ENCODE data around the gene TVP23C. TPM values are rescaled to one million over a fixed set of nuclear protein-coding genes. Genes with fewer than 3 reads are reported as not detected.
A peak's percentile ranks its signal among the peaks of the same experiment; 100 is the strongest.
"Not testable (repeated sequence)": the region's sequence is repeated elsewhere in the genome, so short reads cannot be mapped to it uniquely, and the experiment has no call there.

Gene TVP23C
- total and polyA plus RNA-seq, 2 donors: 2.7 to 70.6 TPM

- Histone ChIP-seq H3K4me3 (ENCODE audit: low read depth, low read length) (no peak overlapping the region), H3K27ac (ENCODE audit: low read depth) (peak overlapping the region; percentile 27), H3K4me1 (ENCODE audit: insufficient read depth) (no peaks in the 10 kb centered on the region), H3K36me3 (ENCODE audit: insufficient read depth) (no peaks in the 10 kb centered on the region)
- DNase-seq (ENCODE audit: extremely low spot score): no peak
- WGBS: 37% methylated on average over 6 of the region's 6 CpGs
These were observed 50.1 kb downstream of the TVP23C start for GRCh38 chr17:15513058-15513791.

GRCh38 chr17:15512071-15512709, 51.1 kb downstream of the TVP23C start:
- Histone ChIP-seq H3K27ac (ENCODE audit: low read depth) (no peak overlapping the region), H3K4me3 (ENCODE audit: low read depth, low read length) (no peak overlapping the region), H3K4me1 (ENCODE audit: insufficient read depth) (no peaks in the 10 kb centered on the region), H3K36me3 (ENCODE audit: insufficient read depth) (no peaks in the 10 kb centered on the region)
- DNase-seq (ENCODE audit: extremely low spot score): no peak
- 90% methylated on average over 4 of the region's 4 CpGs for WGBS

- H3K4me1 ChIP-seq (ENCODE audit: insufficient read depth): no peaks in the 10 kb centered on the region
- DNase-seq (ENCODE audit: extremely low spot score): no peak
- no peak overlapping the region for H3K4me3 ChIP-seq (ENCODE audit: low read depth, low read length)
- 83% methylated on average over 2 of the region's 2 CpGs for WGBS
- no peak overlapping the region for H3K27ac ChIP-seq (ENCODE audit: low read depth)
- H3K36me3 ChIP-seq (ENCODE audit: insufficient read depth): no peaks in the 10 kb centered on the region
These were observed 52.1 kb downstream of the TVP23C start for GRCh38 chr17:15511142-15511541.

DNA sequence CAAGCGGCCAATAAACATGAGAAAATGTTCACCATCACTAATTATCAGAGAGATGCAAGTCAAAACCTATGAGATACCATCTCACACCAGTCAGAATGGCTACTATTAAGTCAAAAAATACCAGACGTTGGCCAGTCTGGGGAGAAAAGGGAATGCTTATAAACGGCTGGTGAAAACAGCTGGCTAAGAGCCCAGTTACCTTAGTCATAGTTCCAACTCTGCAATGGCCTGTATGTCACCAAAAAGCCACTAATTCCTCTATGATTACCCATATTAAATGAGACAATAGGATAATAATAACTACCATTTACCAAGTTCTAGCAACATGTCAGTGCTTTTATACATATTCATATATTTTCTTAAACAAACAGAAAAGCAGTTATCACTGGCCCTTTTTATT, 52.9 kb downstream of the TVP23C start:
- Histone ChIP-seq H3K4me1 (ENCODE audit: insufficient read depth) (no peaks in the 10 kb centered on the region), H3K4me3 (ENCODE audit: low read depth, low read length) (no peak overlapping the region), H3K36me3 (ENCODE audit: insufficient read depth) (no peaks in the 10 kb centered on the region), H3K27ac (ENCODE audit: low read depth) (no peak overlapping the region)
- WGBS: 42% methylated on average over 3 of the region's 3 CpGs
- DNase-seq (ENCODE audit: extremely low spot score): no peak

DNA sequence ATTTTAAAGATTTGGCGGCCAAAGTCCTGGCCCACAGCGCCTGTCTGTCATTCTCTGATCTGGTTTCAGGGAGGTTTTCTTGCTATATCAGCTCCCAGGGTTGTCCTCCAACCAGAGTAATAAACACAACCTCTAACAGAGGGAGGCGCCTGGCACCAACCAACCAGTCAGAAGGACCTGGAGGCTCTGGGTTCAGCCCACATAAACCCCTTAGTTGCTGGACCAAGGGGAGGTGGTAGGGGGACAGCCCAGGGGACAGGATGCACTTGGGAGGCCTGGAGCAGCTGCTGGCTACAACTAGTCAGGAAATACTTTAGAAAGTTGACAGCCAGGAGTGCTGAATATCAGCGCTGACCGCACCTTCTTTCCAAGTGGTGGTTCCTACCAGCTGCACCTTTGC, 54.2 kb downstream of the TVP23C start:
- WGBS: 92% methylated on average over 5 of the region's 5 CpGs

DNA sequence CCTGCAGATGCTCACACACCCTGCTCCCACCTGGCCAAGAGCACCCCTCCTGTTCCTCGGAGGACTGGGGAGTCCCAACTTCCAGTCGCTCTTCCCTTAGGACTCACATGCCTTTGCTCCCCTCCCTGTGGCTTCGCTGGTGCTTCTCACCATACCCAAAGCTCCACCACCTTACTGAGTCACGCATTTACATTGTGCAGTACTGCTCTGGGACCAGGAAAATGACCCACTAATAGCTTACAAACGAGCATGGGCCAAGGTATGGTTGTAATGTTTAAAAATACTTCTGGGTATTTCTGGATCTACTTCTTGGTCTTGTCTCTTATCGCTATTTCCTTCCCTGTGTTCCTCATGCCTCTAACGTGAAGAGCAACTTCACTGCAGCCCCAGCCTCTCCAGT, 54.8 kb downstream of the TVP23C start:
- Histone ChIP-seq H3K27ac (ENCODE audit: low read depth) (no peak overlapping the region), H3K4me1 (ENCODE audit: insufficient read depth) (no peaks in the 10 kb centered on the region), H3K4me3 (ENCODE audit: low read depth, low read length) (no peak overlapping the region), H3K36me3 (ENCODE audit: insufficient read depth) (no peaks in the 10 kb centered on the region)
- no peak for DNase-seq (ENCODE audit: extremely low spot score)
- 72% methylated on average over 7 of the region's 7 CpGs for WGBS

More for the DNA sequence above, 54.2 kb downstream of the TVP23C start:
- no peak overlapping the region for H3K4me3 ChIP-seq (ENCODE audit: low read depth, low read length)
- H3K27ac ChIP-seq (ENCODE audit: low read depth): no peak overlapping the region
- no peak for DNase-seq (ENCODE audit: extremely low spot score)
- H3K4me1 ChIP-seq (ENCODE audit: insufficient read depth): no peaks in the 10 kb centered on the region
- no peaks in the 10 kb centered on the region for H3K36me3 ChIP-seq (ENCODE audit: insufficient read depth)

- H3K27ac ChIP-seq (ENCODE audit: low read depth): no peak overlapping the region
- no peaks in the 10 kb centered on the region for H3K4me1 ChIP-seq (ENCODE audit: insufficient read depth)
- no peak overlapping the region for H3K4me3 ChIP-seq (ENCODE audit: low read depth, low read length)
- no peaks in the 10 kb centered on the region for H3K36me3 ChIP-seq (ENCODE audit: insufficient read depth)
- DNase-seq (ENCODE audit: extremely low spot score): no peak
- WGBS: 96% methylated on average over 3 of the region's 3 CpGs
These were observed 55.4 kb downstream of the TVP23C start for GRCh38 chr17:15507896-15508295.

DNA sequence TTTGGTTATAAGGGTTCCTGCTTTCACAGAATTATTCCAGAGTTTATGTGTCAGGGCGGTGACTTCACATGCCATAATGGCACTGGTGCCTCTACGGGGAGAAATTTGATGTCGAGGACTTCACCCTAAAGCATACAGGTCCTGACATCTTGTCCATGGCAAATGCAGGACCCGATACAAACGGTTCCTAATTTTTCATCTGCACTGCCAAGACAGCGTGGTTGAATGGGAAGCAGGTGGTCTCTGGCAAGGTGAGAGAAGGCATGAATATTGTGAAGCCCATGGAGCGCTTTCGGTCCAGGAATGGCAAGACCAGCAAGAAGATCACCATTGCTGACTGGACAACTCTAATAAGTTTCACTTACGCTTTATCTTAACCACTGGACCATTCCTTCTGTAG, 56.3 kb downstream of the TVP23C start:
- Histone ChIP-seq H3K36me3 (ENCODE audit: insufficient read depth) (no peaks in the 10 kb centered on the region), H3K4me1 (ENCODE audit: insufficient read depth) (no peaks in the 10 kb centered on the region), H3K4me3 (ENCODE audit: low read depth, low read length) (no peak overlapping the region), H3K27ac (ENCODE audit: low read depth) (no peak overlapping the region)
- DNase-seq (ENCODE audit: extremely low spot score): no peak
- WGBS: 97% methylated on average over 9 of the region's 9 CpGs

- not testable (repeated sequence) for H3K4me1 ChIP-seq (ENCODE audit: insufficient read depth); H3K27ac ChIP-seq (ENCODE audit: low read depth); DNase-seq (ENCODE audit: extremely low spot score); H3K4me3 ChIP-seq (ENCODE audit: low read depth, low read length); H3K36me3 ChIP-seq (ENCODE audit: insufficient read depth)
- 96% methylated on average over 32 of the region's 32 CpGs for WGBS
These were observed 57.6 kb downstream of the TVP23C start for GRCh38 chr17:15505708-15506107.

DNA sequence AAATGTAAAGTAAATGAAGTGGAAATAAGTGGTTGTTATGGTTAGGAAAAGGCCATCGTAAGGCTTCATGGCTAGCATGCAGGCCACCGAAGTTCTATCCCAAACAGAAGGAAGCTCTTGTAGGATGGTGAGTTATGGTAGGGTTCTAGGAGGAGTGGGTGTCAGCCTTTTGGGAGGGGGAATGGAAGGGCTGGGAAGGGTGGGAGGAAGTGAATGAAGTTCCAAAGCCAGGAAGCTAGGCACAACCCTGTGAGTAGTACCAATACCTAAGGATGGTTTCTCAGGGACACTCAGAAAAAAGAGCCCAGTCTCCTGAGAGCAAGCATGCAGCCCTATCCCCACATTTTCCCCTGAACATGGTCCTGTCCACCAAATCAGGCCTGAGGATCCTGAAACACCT, 59.6 kb downstream of the TVP23C start:
- Histone ChIP-seq H3K36me3 (ENCODE audit: insufficient read depth) (no peaks in the 10 kb centered on the region), H3K4me1 (ENCODE audit: insufficient read depth) (no peaks in the 10 kb centered on the region), H3K27ac (ENCODE audit: low read depth) (no peak overlapping the region), H3K4me3 (ENCODE audit: low read depth, low read length) (no peak overlapping the region)
- 87% methylated on average over 2 of the region's 2 CpGs for WGBS
- no peak for DNase-seq (ENCODE audit: extremely low spot score)

DNA sequence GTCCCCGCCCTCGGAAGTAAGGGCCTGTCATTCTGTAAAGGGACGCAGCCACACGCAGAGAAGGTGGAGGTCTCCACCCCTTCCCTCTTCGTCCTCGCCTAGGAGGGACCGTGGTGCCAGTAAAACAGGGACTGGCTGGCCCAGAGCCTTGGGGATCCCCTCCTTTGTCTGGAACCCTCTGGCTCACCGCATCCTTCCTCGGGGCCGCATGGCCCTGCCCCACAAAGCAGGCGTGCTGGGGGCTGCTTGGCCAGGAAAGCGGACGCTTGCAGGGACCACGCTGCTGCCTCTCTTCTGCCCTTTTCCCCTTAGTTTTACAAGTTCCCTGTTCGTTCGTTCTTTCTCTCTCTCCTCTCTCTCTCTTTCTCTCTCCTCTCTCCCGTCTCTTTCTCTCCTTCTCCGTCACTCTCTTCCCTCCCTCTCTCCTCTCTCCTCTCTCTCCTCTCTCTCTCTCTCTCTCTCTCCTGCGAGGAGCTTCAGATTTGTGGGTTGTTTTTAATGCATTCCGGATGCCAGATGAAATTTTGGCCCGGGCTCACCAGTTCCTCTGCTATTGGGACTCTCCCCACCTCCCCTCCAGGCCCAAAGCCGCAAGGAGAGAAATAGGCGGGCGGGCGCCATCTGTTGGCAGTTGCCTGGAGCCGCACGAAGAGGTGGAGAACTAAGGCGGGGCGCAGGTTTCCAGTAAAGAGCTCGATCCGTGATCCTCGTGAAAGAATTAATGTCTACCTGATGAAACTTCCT, 60.7 kb downstream of the TVP23C start:
- peak overlapping the region; percentile 79 for H3K27ac ChIP-seq (ENCODE audit: low read depth)
- WGBS: 14% methylated on average over 32 of the region's 32 CpGs
- no peaks in the 10 kb centered on the region for H3K4me1 ChIP-seq (ENCODE audit: insufficient read depth)
- H3K4me3 ChIP-seq (ENCODE audit: low read depth, low read length): peak overlapping the region; percentile 0
- peak; percentile 86 for DNase-seq (ENCODE audit: extremely low spot score)
- no peaks in the 10 kb centered on the region for H3K36me3 ChIP-seq (ENCODE audit: insufficient read depth)

- Histone ChIP-seq H3K36me3 (ENCODE audit: insufficient read depth) (no peaks in the 10 kb centered on the region), H3K4me1 (ENCODE audit: insufficient read depth) (no peaks in the 10 kb centered on the region), H3K27ac (ENCODE audit: low read depth) (peak overlapping the region; percentile 12), H3K4me3 (ENCODE audit: low read depth, low read length) (no peak overlapping the region)
- WGBS: 77% methylated on average over 7 of the region's 7 CpGs
- DNase-seq (ENCODE audit: extremely low spot score): no peak
These were observed 61.5 kb downstream of the TVP23C start for GRCh38 chr17:15501793-15502192.

DNA sequence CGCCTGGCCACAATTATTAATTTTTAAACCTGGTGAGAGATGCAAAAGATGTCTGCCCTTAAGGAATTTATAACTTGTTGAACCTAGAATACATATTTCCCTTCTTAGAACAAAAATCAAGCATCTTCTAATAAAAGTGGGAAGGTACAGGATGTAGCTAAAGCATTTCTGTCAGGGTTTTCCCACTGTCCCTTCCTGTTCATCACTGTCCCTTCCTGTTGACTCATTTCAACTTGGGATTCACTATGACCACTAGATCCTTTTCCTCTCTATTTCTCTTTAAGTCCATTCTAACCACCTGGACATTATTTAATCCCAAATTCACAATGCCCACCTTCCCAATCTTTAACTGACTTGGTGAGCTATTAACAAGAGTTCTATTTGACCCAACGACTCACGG, 62.0 kb downstream of the TVP23C start:
- DNase-seq (ENCODE audit: extremely low spot score): no peak
- Histone ChIP-seq H3K27ac (ENCODE audit: low read depth) (no peak overlapping the region), H3K4me1 (ENCODE audit: insufficient read depth) (no peaks in the 10 kb centered on the region), H3K36me3 (ENCODE audit: insufficient read depth) (no peaks in the 10 kb centered on the region), H3K4me3 (ENCODE audit: low read depth, low read length) (no peak overlapping the region)
- WGBS: 74% methylated on average over 3 of the region's 3 CpGs

GRCh38 chr17:15498107-15498506, 65.2 kb downstream of the TVP23C start:
- Histone ChIP-seq H3K4me3 (ENCODE audit: low read depth, low read length) (no peak overlapping the region), H3K4me1 (ENCODE audit: insufficient read depth) (no peaks in the 10 kb centered on the region), H3K27ac (ENCODE audit: low read depth) (no peak overlapping the region), H3K36me3 (ENCODE audit: insufficient read depth) (no peaks in the 10 kb centered on the region)
- DNase-seq (ENCODE audit: extremely low spot score): no peak
- 87% methylated on average over 2 of the region's 2 CpGs for WGBS

Measured in urinary bladder (tissue), 4 donors.